Panc1 (cell line): ENCODE results near the gene S100A10. TPM values are rescaled to one million over a fixed set of nuclear protein-coding genes. Genes with fewer than 3 reads are reported as not detected.

Source experiments
- ATAC-seq: fragments of 200-7000 bp; cut with Tn5 transposase; 2 replicates; pipeline ENCODE4 v1.9.1; 2020; ENCODE audit warnings: mild to moderate bottlenecking, moderate library complexity
- BruUV-seq: library from RNA; stranded (reverse); fragments of 400-500 nt; replicated peaks from 2 replicates; lab custom pipeline; 2021; lab: Mats Ljungman, UMichigan
- CTCF ChIA-PET: fragments of 300-600 bp; sonication (Branson Sonifier 250); formaldehyde crosslinking; loops from one replicate; lab custom pipeline; 2022; ENCODE audit warnings: antibody characterized with exemption; lab: Charles Lee
- POLR2A ChIA-PET: fragments of 300-600 bp; sonication (Branson Sonifier 250); formaldehyde crosslinking; loops from one replicate; lab custom pipeline; 2022; ENCODE audit warnings: antibody characterized with exemption; lab: Charles Lee
- DNase-seq: peaks from one replicate; pipeline ENCODE4 v3.0.0-alpha.2; 2010; ENCODE audit warnings: low read depth, low spot score
- H3K27ac ChIP-seq: 2 replicates; pipeline ENCODE4 v1.5.1; 2011; ENCODE audit warnings: mild to moderate bottlenecking, low read length, inconsistent platforms
- H3K27me3 ChIP-seq: fragments of 200-500 bp; sonication (Bioruptor generic); 2 replicates; pipeline ENCODE4 v1.6.0; 2014; ENCODE audit warnings: low read length, inconsistent platforms; ENCODE audit not compliant: control insufficient read depth, insufficient read depth
- H3K36me3 ChIP-seq: fragments of 200-500 bp; sonication (Bioruptor generic); 2 replicates; pipeline ENCODE4 v1.5.1; 2014; ENCODE audit warnings: inconsistent platforms, mild to moderate bottlenecking, low read length, moderate library complexity; ENCODE audit not compliant: control insufficient read depth, insufficient read depth
- H3K4me1 ChIP-seq: 2 replicates; pipeline ENCODE4 v1.5.1; 2011; ENCODE audit warnings: inconsistent platforms, mild to moderate bottlenecking, low read length, moderate library complexity; ENCODE audit not compliant: control insufficient read depth, insufficient read depth
- H3K4me3 ChIP-seq, 2 experiments: 2 replicates each; pipeline ENCODE4 v1.5.1; 2011 to 2012; ENCODE audit warnings: low read depth in 2 of 2, low read length in 2 of 2, mild to moderate bottlenecking in 2 of 2, inconsistent platforms in 1 of 2, moderate library complexity in 1 of 2
- H3K9me3 ChIP-seq: fragments of 200-500 bp; sonication (Bioruptor generic); 2 replicates; pipeline ENCODE4 v1.5.1; 2014; ENCODE audit warnings: low read depth, mild to moderate bottlenecking, inconsistent platforms, low read length, moderate library complexity; ENCODE audit not compliant: control insufficient read depth, insufficient read depth
- POLR2AphosphoS5 ChIP-seq: IDR thresholded peaks from 2 replicates; pipeline ENCODE4 v1.6.1; 2012; ENCODE audit warnings: mild to moderate bottlenecking, low read depth, low read length, moderate library complexity
- SIN3A ChIP-seq: IDR thresholded peaks from 2 replicates; pipeline ENCODE4 v1.6.1; 2012; ENCODE audit warnings: low read depth, mild to moderate bottlenecking, low read length, moderate library complexity, borderline replicate concordance; ENCODE audit not compliant: insufficient read depth
- TCF7L2 ChIP-seq: IDR thresholded peaks from 2 replicates; pipeline ENCODE4 v1.6.1; 2011; ENCODE audit warnings: mild to moderate bottlenecking, low read depth, low read length, inconsistent platforms
- in situ Hi-C: cut with HindIII; loops from 2 replicates; pipeline ENCODE4 v1.10.0; 2016; ENCODE audit warnings: low sequenced_read_pairs, low pct_unique_long_range_greater_than_20kb
- intact Hi-C: fragments of 100-400 bp; cut with micrococcal nuclease; formaldehyde crosslinking; loops from one replicate; pipeline ENCODE4 v1.10.0; 2022; ENCODE audit not compliant: unreplicated experiment
- total RNA-seq: library from RNA; stranded (reverse); gene quantifications from one replicate; pipeline ENCODE4 v1.2.1, GENCODE V29; 2021; ENCODE audit not compliant: unreplicated experiment
- TF ChIP-seq, protein P1 (sequence below), 2 experiments: IDR thresholded peaks; 2 replicates each; pipeline ENCODE4 v1.6.1; 2011 to 2012; ENCODE audit warnings: low read depth in 2 of 2, control low read depth in 1 of 2, low read length in 1 of 2, mild to moderate bottlenecking in 1 of 2, moderate library complexity in 1 of 2; ENCODE audit not compliant: insufficient read depth in 1 of 2
- TF ChIP-seq, protein P2 (sequence below): fragments of 450-650 bp; IDR thresholded peaks from 2 replicates; pipeline ENCODE4 v1.5.1; 2017; ENCODE audit warnings: mild to moderate bottlenecking

The S100A10 gene
- total RNA-seq, 1 experiment from 2014 or later, result 1,621 TPM

DNA sequence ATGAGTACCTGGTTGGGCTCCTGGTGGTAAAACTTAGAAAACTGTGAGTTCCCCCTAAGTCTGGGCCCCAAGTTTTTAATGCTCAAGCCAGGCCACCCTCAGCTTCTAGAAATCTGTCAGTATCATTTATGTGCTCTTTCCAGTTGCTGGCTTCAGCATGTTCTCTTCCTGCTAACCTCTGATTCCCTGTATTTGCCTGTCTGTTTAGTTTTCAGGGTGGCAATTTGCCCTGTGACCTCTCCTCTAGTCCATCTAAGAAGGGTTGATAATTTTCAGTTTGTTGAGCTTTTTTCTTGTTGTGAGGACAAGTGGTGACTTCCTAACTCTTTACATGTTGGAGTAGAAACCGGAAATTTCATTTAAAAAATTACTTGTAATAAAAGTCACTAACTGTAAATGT is 16.0 kb upstream of the S100A10 start:
- H3K36me3 ChIP-seq, result no peaks in the 10 kb centered on the region
- no peaks in the 10 kb centered on the region for H3K27me3 ChIP-seq
- in situ Hi-C loops, result no loop called here
- no peaks in the 10 kb centered on the region for H3K4me1 ChIP-seq
- no TSS peak for BruUV-seq
- DNase-seq (no peak), ATAC-seq (no peak)
- intact Hi-C loops, result no loop called here
- ChIA-PET POLR2A (no interaction called here), CTCF (interaction anchor here (0.5 kb wide), 1 partner anchor 10 kb away, joined by 3 read pairs; no protein-coding TSS in a partner anchor)
- no peak overlapping the region for H3K27ac ChIP-seq
- H3K4me3 ChIP-seq, result no peak overlapping the region
- H3K9me3 ChIP-seq, result no peaks in the 10 kb centered on the region
- TF ChIP-seq POLR2AphosphoS5, result no peak
- TF ChIP-seq SIN3A, result no peak
- TF ChIP-seq TCF7L2, result no peak
- TF ChIP-seq, protein P1, sequence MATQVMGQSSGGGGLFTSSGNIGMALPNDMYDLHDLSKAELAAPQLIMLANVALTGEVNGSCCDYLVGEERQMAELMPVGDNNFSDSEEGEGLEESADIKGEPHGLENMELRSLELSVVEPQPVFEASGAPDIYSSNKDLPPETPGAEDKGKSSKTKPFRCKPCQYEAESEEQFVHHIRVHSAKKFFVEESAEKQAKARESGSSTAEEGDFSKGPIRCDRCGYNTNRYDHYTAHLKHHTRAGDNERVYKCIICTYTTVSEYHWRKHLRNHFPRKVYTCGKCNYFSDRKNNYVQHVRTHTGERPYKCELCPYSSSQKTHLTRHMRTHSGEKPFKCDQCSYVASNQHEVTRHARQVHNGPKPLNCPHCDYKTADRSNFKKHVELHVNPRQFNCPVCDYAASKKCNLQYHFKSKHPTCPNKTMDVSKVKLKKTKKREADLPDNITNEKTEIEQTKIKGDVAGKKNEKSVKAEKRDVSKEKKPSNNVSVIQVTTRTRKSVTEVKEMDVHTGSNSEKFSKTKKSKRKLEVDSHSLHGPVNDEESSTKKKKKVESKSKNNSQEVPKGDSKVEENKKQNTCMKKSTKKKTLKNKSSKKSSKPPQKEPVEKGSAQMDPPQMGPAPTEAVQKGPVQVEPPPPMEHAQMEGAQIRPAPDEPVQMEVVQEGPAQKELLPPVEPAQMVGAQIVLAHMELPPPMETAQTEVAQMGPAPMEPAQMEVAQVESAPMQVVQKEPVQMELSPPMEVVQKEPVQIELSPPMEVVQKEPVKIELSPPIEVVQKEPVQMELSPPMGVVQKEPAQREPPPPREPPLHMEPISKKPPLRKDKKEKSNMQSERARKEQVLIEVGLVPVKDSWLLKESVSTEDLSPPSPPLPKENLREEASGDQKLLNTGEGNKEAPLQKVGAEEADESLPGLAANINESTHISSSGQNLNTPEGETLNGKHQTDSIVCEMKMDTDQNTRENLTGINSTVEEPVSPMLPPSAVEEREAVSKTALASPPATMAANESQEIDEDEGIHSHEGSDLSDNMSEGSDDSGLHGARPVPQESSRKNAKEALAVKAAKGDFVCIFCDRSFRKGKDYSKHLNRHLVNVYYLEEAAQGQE (IDR thresholded peaks at IDR 0.05; ENCODE audit: insufficient read depth in 1 of 2, low read depth in 2 of 2, low read length in 1 of 2), result no peak
- TF ChIP-seq, protein P2, sequence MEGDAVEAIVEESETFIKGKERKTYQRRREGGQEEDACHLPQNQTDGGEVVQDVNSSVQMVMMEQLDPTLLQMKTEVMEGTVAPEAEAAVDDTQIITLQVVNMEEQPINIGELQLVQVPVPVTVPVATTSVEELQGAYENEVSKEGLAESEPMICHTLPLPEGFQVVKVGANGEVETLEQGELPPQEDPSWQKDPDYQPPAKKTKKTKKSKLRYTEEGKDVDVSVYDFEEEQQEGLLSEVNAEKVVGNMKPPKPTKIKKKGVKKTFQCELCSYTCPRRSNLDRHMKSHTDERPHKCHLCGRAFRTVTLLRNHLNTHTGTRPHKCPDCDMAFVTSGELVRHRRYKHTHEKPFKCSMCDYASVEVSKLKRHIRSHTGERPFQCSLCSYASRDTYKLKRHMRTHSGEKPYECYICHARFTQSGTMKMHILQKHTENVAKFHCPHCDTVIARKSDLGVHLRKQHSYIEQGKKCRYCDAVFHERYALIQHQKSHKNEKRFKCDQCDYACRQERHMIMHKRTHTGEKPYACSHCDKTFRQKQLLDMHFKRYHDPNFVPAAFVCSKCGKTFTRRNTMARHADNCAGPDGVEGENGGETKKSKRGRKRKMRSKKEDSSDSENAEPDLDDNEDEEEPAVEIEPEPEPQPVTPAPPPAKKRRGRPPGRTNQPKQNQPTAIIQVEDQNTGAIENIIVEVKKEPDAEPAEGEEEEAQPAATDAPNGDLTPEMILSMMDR, result no peak

DNA sequence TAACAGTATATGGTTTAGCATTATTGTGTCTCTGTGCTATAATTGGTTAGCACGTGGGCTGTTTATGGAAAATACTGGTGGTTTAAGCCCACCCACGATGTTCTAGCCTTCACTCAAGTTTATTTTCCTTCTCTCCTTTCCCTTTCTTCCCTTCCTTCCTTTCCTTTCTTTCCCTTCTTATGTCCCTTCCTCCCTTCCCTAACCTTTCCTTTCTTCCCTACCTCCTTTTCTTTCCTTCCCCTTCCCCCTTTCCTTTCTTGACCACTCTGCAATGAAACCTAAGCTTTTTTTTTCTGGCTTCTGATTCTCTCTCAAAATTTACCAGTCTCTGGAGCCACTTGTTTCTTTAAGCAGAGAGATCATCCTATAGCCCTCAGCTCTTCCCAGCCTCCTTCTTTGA is 13.4 kb upstream of the S100A10 start:
- POLR2A ChIA-PET, result interaction anchor here (0.7 kb wide), 1 partner anchor 52 kb away, joined by 3 read pairs; no protein-coding TSS in a partner anchor
- no peak for DNase-seq
- no peaks in the 10 kb centered on the region for H3K36me3 ChIP-seq
- H3K9me3 ChIP-seq, result no peaks in the 10 kb centered on the region
- TF ChIP-seq POLR2AphosphoS5 (no peak), SIN3A (no peak), TCF7L2 (no peak)
- TF ChIP-seq, protein P1 (IDR thresholded peaks at IDR 0.05; ENCODE audit: insufficient read depth in 1 of 2, low read depth in 2 of 2, low read length in 1 of 2), result no peak
- in situ Hi-C loops, result no loop called here
- no peak for ATAC-seq
- intact Hi-C loops, result no loop called here
- CTCF ChIA-PET, result no interaction called here
- no peaks in the 10 kb centered on the region for H3K27me3 ChIP-seq
- H3K4me3 ChIP-seq, result no peak overlapping the region
- BruUV-seq, result no TSS peak
- H3K4me1 ChIP-seq, result peaks cover 6% of the 10 kb centered on the region
- H3K27ac ChIP-seq, result no peak overlapping the region
